C4-2B (cell line): ENCODE results near the gene ARMC12.

Source experiments
- ZFX ChIP-seq: fragments of 450-650 bp; IDR thresholded peaks from 2 replicates; pipeline ENCODE4 v1.6.1; 2017
- TF ChIP-seq, protein P1 (sequence below): fragments of 450-650 bp; conservative IDR thresholded peaks from 2 replicates; pipeline ENCODE4 v1.5.1; 2017; ENCODE audit warnings: mild to moderate bottlenecking

DNA sequence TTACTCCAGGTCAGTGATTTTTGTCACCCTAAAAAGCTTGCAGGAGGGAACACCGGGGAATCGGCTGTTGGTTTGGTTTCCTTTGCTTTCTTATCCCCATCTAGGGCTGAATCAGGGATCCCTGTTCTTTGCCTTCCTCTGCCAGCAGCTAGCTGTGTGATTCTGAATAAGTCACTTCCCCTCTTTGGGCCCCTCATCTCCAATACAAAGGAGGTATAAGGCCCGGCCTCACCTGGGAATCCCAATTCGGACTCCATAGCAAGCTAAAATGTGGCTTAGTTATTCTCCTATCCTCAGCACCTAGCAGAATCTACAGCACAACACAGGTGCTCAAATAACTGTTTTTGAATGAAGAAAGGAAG is 18.5 kb upstream of the ARMC12 start:
- TF ChIP-seq, protein P1, sequence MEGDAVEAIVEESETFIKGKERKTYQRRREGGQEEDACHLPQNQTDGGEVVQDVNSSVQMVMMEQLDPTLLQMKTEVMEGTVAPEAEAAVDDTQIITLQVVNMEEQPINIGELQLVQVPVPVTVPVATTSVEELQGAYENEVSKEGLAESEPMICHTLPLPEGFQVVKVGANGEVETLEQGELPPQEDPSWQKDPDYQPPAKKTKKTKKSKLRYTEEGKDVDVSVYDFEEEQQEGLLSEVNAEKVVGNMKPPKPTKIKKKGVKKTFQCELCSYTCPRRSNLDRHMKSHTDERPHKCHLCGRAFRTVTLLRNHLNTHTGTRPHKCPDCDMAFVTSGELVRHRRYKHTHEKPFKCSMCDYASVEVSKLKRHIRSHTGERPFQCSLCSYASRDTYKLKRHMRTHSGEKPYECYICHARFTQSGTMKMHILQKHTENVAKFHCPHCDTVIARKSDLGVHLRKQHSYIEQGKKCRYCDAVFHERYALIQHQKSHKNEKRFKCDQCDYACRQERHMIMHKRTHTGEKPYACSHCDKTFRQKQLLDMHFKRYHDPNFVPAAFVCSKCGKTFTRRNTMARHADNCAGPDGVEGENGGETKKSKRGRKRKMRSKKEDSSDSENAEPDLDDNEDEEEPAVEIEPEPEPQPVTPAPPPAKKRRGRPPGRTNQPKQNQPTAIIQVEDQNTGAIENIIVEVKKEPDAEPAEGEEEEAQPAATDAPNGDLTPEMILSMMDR: no peak
- TF ChIP-seq ZFX: no peak
